Neural crest cell (in vitro differentiated cells): Measurements from ENCODE around the gene FOLR3. TPM values are rescaled to one million over a fixed set of nuclear protein-coding genes. Genes with fewer than 3 reads are reported as not detected.
"Not testable (repeated sequence)": the region's sequence is repeated elsewhere in the genome, so short reads cannot be mapped to it uniquely, and the experiment has no call there.

Source experiments
- DNase-seq: peaks from one replicate; pipeline ENCODE4 v3.0.0; 2021; ENCODE audit warnings: low read depth, mixed read lengths, low spot score
- H3K27ac Mint-ChIP-seq: one replicate; pipeline ENCODE4 v1.8.0; 2021; ENCODE audit warnings: mild to moderate bottlenecking, mixed read lengths; ENCODE audit not compliant: unreplicated experiment
- H3K27me3 Mint-ChIP-seq: 2 replicates; pipeline ENCODE4 v1.8.0; 2021; ENCODE audit warnings: low read depth, mild to moderate bottlenecking, mixed read lengths
- H3K36me3 Mint-ChIP-seq: 2 replicates; pipeline ENCODE4 v1.8.0; 2021; ENCODE audit warnings: low read depth, mild to moderate bottlenecking, mixed read lengths
- H3K4me1 Mint-ChIP-seq: 2 replicates; pipeline ENCODE4 v1.8.0; 2021; ENCODE audit warnings: mixed read lengths
- H3K4me3 Mint-ChIP-seq: one replicate; pipeline ENCODE4 v1.8.0; 2021; ENCODE audit warnings: mild to moderate bottlenecking, mixed read lengths
- H3K9me3 Mint-ChIP-seq: 2 replicates; pipeline ENCODE4 v1.8.0; 2021; ENCODE audit warnings: mixed read lengths
- total RNA-seq: library from RNA; stranded (reverse); gene quantifications from 2 replicates; pipeline ENCODE4 v1.2.1, GENCODE V29; 2021
- TF ChIP-seq, protein P1 (sequence below): fragments of 200-600 bp; sonication (generic); conservative IDR thresholded peaks from 2 replicates; pipeline ENCODE4 v1.5.0; 2021; ENCODE audit warnings: antibody characterized with exemption, mild to moderate bottlenecking

FOLR3 gene
- total RNA-seq, 1 donor from 2014 or later = not detected

DNA sequence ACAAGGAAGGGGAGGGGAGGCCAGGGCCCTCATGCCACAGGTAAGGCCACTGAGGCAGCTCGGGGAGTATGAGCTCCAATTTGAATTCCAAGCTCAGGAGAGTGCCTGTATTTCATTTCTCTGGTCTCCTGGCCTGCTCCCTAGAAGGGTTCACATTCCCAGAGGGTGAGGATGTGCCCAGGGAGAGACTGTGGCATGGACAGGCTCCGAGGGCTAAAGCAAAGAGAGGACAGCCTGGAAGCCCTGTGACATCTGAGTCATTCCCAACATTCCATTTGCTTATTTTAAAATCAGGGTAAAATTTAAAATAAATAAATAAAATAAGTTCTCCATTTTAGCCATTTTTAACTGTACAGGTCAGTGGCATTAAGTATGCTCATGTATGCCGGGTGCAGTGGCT, 37.8 kb downstream of the FOLR3 start:
- no peak for DNase-seq
- Mint-ChIP-seq H3K4me3 (no peak overlapping the region), H3K27ac (no peak overlapping the region), H3K36me3 (no peaks in the 10 kb centered on the region), H3K9me3 (no peaks in the 10 kb centered on the region), H3K4me1 (no peaks in the 10 kb centered on the region), H3K27me3 (peaks cover 2% of the 10 kb centered on the region)
- TF ChIP-seq, protein P1, sequence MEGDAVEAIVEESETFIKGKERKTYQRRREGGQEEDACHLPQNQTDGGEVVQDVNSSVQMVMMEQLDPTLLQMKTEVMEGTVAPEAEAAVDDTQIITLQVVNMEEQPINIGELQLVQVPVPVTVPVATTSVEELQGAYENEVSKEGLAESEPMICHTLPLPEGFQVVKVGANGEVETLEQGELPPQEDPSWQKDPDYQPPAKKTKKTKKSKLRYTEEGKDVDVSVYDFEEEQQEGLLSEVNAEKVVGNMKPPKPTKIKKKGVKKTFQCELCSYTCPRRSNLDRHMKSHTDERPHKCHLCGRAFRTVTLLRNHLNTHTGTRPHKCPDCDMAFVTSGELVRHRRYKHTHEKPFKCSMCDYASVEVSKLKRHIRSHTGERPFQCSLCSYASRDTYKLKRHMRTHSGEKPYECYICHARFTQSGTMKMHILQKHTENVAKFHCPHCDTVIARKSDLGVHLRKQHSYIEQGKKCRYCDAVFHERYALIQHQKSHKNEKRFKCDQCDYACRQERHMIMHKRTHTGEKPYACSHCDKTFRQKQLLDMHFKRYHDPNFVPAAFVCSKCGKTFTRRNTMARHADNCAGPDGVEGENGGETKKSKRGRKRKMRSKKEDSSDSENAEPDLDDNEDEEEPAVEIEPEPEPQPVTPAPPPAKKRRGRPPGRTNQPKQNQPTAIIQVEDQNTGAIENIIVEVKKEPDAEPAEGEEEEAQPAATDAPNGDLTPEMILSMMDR = no peak

DNA sequence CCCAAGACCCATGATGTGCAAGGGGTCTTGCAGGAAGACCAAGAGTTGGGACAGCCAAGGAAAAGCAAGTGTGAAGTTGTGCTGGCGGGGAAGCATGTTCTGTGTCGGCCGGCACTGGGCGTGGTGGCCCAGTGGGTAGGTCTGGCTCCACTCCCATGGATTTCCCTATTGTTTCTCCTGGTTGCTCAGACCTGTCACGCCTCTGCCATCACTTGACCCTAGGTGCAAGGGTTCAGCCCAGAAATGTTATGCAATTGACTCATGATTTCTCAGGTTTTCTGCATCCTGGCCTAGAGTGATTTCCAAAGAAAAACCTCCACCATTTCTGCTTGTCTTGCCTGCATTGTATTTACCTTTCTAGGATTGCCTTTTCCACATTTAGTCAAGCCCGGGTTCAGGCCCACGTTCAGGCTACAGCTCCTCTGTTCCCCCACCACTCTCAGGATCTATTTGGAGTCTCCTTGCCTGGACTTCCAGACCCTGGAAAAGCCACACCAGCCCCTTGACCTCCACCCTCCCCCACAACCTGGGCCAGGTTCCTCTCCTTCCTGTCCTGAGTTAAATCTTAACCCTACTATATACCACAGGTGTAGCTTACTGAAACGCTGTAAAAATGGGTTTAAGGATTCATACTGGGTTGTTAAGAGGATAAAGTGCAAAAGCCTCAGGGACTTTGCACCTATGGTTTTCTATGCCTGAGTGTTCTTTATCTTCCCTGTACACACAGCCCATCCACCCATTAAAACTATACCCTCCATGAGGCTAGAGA, 39.0 kb downstream of the FOLR3 start:
- H3K9me3 Mint-ChIP-seq = no peaks in the 10 kb centered on the region
- no peaks in the 10 kb centered on the region for H3K36me3 Mint-ChIP-seq
- DNase-seq = no peak
- no peak overlapping the region for H3K4me3 Mint-ChIP-seq
- TF ChIP-seq, protein P1 = no peak
- no peaks in the 10 kb centered on the region for H3K4me1 Mint-ChIP-seq
- H3K27ac Mint-ChIP-seq = peak overlapping the region; percentile 35
- H3K27me3 Mint-ChIP-seq = peaks cover 2% of the 10 kb centered on the region

DNA sequence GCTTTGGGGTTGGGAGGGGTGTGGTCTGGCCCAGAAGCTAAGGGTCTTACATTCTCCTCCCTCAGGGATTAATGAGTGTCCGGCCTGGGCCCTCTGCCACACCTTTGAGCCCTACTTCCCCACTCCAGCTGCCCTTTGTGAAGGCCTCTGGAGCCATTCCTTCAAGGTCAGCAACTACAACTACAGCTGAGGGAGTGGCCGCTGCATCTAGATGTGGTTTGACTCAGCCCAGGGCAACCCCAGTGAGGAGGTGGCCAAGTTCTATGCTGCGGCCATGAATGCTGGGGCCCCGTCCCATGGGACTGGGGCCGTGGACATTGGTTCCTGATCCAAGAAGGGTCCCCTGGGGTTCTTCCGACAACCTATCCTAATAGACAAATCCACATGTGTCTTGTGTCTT, 42.1 kb downstream of the FOLR3 start:
- no peak overlapping the region for H3K27ac Mint-ChIP-seq
- H3K4me1 Mint-ChIP-seq = no peaks in the 10 kb centered on the region
- no peak overlapping the region for H3K4me3 Mint-ChIP-seq
- H3K9me3 Mint-ChIP-seq = no peaks in the 10 kb centered on the region
- peaks cover 16% of the 10 kb centered on the region for H3K27me3 Mint-ChIP-seq
- TF ChIP-seq, protein P1 = no peak
- no peaks in the 10 kb centered on the region for H3K36me3 Mint-ChIP-seq
- DNase-seq = no peak

DNA sequence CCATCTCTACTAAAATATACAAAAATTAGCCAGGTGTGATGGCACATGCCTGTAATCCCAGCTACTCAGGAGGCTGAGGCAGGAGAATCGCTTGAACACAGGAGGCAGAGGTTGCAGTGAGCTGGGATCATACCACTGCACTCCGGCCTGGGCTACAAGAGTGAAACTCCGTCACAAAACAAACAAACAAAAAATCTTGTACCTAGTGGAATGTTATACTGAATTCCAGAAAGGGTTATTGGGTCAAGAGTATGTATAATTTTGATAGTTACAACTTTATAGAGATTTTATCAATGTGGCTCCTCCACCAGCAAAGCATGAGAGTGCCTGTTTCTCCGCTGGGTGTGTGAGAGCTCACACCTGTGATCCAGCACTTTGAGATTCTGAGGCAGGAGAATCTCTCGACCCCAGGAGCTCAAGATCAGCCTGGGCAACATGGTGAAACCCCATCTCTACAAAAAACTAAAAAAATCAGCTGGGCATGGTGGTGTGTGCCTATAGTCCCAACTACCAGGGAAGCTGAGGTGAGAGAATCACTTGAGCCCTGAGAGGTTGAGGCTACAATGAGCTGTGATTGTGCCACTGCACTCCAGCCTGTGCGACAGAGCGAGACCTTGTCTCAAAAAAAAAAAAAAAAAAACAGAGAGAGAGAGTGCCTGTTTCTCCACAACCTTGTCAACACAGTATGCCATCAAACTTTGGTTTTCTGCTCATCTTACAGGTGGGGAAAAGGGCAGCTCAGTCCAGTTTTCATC, 43.7 kb downstream of the FOLR3 start:
- peaks cover 16% of the 10 kb centered on the region for H3K27me3 Mint-ChIP-seq
- H3K4me1 Mint-ChIP-seq = peaks cover 5% of the 10 kb centered on the region
- no peak for DNase-seq
- no peaks in the 10 kb centered on the region for H3K36me3 Mint-ChIP-seq
- no peak overlapping the region for H3K27ac Mint-ChIP-seq
- TF ChIP-seq, protein P1 = no peak
- no peaks in the 10 kb centered on the region for H3K9me3 Mint-ChIP-seq
- no peak overlapping the region for H3K4me3 Mint-ChIP-seq

DNA sequence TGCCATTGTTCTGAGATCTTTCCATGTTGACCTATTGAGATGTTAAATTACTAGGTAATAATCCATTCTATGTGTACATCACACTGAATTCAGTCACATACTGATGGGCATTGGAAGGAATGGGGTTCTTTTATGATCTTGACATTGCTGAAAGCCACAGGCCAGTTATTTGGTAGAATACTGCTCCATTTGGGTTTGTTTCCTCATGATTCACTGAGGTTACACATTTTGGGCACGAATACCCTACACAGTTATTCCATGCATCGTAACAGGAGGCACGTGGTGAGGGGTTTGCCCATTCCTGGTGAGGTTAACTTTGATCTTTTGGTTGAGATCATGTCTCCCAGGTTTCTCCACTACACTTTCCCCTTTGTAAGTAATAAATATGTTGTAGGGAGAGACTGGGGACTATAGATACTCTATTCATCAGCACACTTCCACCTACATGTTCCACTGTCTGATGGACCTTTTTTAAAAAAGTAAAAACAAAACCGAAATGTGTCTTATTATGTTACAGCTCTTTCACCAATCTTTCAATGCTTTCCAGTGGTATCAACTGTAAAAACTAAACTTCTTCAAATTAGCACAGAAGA, 44.4 kb downstream of the FOLR3 start:
- no peak overlapping the region for H3K27ac Mint-ChIP-seq
- H3K4me3 Mint-ChIP-seq = no peak overlapping the region
- TF ChIP-seq, protein P1 = no peak
- peaks cover 5% of the 10 kb centered on the region for H3K4me1 Mint-ChIP-seq
- no peak for DNase-seq
- peaks cover 16% of the 10 kb centered on the region for H3K27me3 Mint-ChIP-seq
- H3K36me3 Mint-ChIP-seq = no peaks in the 10 kb centered on the region
- H3K9me3 Mint-ChIP-seq = no peaks in the 10 kb centered on the region

DNA sequence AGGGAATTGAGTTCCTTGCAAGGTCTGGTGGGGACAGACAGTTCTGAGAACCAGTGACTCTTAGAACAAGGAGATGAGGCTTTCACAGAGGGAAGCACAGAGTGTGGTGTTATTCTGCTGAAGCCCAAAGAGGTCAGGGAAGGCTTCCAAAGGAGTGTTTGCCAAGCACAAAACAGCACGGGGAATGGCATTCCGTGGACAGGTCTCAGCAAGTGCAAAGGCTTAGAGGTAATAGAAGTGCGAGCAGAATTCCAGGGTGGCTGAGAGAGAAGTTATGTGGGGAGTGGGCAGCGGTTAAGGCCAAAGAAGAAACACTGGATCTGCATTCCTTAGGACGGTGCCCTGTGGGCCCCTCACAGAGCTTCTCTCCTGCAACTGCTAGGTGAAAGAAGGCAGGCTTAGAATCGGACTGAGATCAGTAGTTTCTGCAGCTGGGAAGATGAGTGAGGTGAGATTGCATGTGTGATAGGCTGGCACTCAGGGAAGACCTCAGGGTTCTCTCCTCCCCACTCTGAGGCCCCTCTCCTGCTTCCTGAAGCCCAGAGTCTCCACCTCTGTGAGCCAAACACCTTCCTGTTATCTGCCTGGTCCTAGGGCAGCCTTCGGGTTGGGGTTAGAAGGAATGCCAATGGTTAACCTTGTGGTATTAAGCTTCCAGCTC, 45.5 kb downstream of the FOLR3 start:
- not testable (repeated sequence) for H3K4me3 Mint-ChIP-seq, H3K27ac Mint-ChIP-seq, DNase-seq, H3K4me1 Mint-ChIP-seq, H3K9me3 Mint-ChIP-seq, H3K36me3 Mint-ChIP-seq
- H3K27me3 Mint-ChIP-seq = peaks cover 16% of the 10 kb centered on the region

DNA sequence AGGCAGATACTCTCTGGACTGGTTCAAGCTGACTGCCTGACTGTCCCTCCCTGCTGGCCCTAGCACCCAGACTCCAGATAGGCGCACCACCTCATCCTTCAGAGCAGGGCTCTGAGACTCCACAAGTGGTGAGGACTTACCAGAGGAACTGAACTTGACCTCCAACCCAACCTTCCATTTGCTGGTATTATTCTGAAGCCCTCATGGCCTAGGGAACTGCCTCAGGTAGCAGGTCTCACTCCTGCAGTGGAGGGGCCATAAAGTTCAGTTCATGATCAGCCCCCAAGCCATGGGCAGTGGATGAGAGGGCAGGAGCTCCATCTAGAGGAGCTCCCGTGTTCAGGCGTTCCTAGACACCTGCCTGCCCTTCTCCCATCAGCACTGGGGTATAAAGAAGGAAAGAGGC, 46.0 kb downstream of the FOLR3 start:
- H3K4me3 Mint-ChIP-seq, H3K4me1 Mint-ChIP-seq, H3K27ac Mint-ChIP-seq, H3K9me3 Mint-ChIP-seq, H3K36me3 Mint-ChIP-seq, DNase-seq: not testable (repeated sequence)
- H3K27me3 Mint-ChIP-seq = peaks cover 16% of the 10 kb centered on the region
